HG03097 (cell line): Measurements from ENCODE around the gene KRTAP1-4.
"Not testable (repeated sequence)": the region's sequence is repeated elsewhere in the genome, so short reads cannot be mapped to it uniquely, and the experiment has no call there.

Experiments used
- ATAC-seq: cut with Tn5 transposase; IDR thresholded peaks from one replicate; pipeline ENCODE4 v1.9.1; 2021; ENCODE audit not compliant: unreplicated experiment, low FRiP score

KRTAP1-4 gene

GRCh38 chr17:41049110-41049509 is 19.1 kb upstream of the KRTAP1-4 start:
- no peak for ATAC-seq

GRCh38 chr17:41048441-41048840 is 18.4 kb upstream of the KRTAP1-4 start:
- no peak for ATAC-seq

GRCh38 chr17:41046735-41047465 is 16.9 kb upstream of the KRTAP1-4 start, which contains the start of gene KRTAP2-1:
Gene KRTAP2-1, minus strand, starts transcription at chr17:41047316. Its CDS starts 49 bp downstream, at chr17:41047267.
- not testable (repeated sequence) for ATAC-seq

GRCh38 chr17:41042953-41043352 is 13.0 kb upstream of the KRTAP1-4 start:
- no peak for ATAC-seq

- ATAC-seq: not testable (repeated sequence)
Observed at GRCh38 chr17:41040783-41041571, 11.0 kb upstream of the KRTAP1-4 start, which contains the start of gene KRTAP1-1. Gene KRTAP1-1, minus strand, starts transcription at chr17:41041450. Its CDS starts 53 bp downstream, at chr17:41041397.

- ATAC-seq: no peak
Observed at GRCh38 chr17:41037853-41038350, 7.9 kb upstream of the KRTAP1-4 start.

GRCh38 chr17:41034346-41034935 is 4.4 kb upstream of the KRTAP1-4 start, which contains the start of gene KRTAP1-3:
Gene KRTAP1-3, minus strand, starts transcription at chr17:41034874. Its CDS starts 53 bp downstream, at chr17:41034821.
- ATAC-seq: not testable (repeated sequence)

GRCh38 chr17:41026715-41027471 is 3.1 kb downstream of the KRTAP1-4 start, which contains the start of gene KRTAP1-5:
Gene KRTAP1-5, minus strand, starts transcription at chr17:41027208. Its CDS starts 53 bp downstream, at chr17:41027155.
- ATAC-seq: no peak

- ATAC-seq: no peak
Observed at GRCh38 chr17:41024697-41025096, 5.3 kb downstream of the KRTAP1-4 start.

- no peak for ATAC-seq
Observed at GRCh38 chr17:41020336-41020735, 9.7 kb downstream of the KRTAP1-4 start.

GRCh38 chr17:41019415-41019814 is 10.6 kb downstream of the KRTAP1-4 start:
- no peak for ATAC-seq

GRCh38 chr17:41018541-41018940 is 11.5 kb downstream of the KRTAP1-4 start:
- ATAC-seq: no peak

GRCh38 chr17:41016578-41017215 is 13.3 kb downstream of the KRTAP1-4 start:
- no peak for ATAC-seq

GRCh38 chr17:41015454-41015853 is 14.5 kb downstream of the KRTAP1-4 start:
- no peak for ATAC-seq

GRCh38 chr17:41013606-41014005 is 16.4 kb downstream of the KRTAP1-4 start:
- ATAC-seq: no peak

GRCh38 chr17:41013181-41013580 is 16.8 kb downstream of the KRTAP1-4 start:
- no peak for ATAC-seq

- ATAC-seq: no peak
Observed at GRCh38 chr17:41012326-41013120, 17.5 kb downstream of the KRTAP1-4 start.

GRCh38 chr17:41010441-41010840 is 19.6 kb downstream of the KRTAP1-4 start:
- ATAC-seq: no peak

- ATAC-seq: no peak
Observed at GRCh38 chr17:41009936-41010335, 20.1 kb downstream of the KRTAP1-4 start.
